ENCODE data around the gene NACC1. TPM values are rescaled to one million over a fixed set of nuclear protein-coding genes. Genes with fewer than 3 reads are reported as not detected.

Gene NACC1
- polyA plus RNA-seq, 12 donors: 11.7 to 37.6 (median 16.0) TPM; not detected in 1

DNA sequence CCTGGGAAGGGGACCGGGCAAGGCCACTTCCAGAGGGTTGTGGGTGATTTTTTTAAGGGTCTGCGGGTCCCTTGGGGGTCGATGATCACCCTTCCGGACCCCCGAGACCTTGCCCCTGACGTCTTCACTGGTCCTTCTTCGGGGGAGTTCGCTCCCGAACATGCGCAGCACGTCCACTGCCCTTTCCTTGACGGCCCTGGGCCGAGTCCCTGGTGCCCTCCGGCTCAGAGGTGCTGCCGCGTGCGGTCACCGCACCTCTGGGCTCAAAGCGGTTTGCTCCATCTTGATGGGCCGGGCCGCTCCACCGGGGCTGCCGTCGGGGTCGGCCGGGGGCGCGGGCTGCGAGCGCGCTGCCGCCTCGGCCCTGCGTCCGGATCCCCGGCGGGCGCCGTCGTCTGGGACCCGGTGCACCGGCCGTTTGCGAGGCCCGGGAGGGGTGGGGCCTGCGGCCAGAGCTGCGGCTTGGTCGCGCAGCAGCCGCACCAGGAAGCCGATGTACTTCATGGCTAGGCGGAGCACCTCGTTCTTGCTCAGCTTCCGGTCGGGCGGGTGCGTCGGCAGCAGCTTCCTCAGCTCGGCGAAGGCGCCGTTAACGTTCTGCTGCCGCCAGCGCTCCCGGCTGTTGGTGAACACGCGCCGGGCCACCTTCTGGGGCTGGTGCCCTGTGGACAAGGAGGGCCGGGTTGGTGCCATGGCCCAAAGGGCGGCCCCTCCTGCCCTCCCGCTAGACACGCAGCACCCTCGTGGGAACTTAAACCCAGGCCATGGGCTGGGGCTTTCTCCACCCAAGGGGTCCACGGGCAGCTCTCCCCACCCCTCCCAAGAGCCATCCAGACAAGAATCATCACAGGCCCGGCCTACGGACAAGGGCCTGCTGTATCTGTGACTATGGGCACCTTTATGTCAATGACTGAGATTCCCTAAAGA, 18.7 kb upstream of the NACC1 start:
- DNase-seq: no peak

DNA sequence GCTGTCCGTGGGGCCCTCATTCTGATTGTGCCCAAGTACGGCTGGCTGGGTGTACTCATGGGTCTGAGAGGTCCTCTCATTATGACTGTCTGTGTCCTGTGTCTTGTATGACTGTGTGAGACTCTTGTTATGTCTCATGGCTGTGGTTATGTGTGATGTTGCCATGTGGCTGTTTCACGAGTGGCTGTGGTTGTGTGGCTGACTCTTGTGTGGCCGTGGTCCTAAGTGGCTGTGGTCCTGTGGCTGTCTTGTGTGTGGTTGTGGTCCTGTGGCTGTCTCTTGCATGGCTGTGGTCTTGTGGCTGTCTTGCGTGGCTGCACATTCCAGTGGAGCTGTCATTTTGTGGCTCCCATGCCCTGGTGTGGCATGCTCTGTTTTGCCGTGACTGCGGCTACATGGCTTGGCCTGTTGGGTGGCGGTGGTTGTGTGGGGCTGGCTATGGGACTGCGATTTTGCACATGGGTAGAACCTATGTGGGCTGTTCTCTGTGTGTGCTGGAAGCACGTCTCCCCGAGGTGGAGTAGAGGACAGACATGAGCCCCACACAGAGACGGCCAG, 18.0 kb upstream of the NACC1 start:
- no peak for DNase-seq

DNA sequence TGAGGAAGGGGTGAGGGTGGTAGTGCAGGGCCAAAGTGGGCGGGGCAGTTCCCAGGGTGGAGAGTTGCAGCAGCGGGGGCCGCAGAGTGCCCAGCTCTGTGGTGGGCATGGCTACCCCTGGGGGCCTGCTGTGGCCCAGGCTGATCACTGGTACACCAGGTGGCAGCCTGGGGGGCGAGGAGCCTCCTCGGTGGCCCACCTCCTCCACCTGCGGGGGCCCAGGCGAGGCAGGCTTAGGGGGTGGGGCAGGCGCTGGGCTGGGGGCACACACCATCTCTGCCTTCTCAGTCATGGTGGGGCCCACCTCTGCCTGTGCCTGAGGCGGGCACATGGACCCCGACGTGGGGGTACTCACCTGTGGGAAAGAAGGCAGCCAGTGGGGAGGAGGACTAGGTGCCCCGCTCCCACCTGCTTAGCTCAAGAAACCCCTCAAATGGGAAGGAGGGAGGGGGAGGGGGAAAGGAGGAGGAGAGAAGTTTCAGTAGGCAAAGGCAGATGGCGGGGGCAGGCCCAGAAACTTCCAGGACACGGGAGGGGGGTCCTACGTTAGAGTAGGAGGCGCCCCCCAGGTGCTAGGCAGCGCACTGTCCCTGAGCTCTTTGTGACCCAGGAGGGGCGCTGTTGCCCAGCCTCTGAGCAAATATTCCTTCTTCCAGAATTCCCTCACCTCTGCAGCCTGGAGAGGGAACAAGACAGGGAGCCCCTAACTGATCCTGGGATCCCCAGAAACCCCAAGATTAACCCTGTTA, 17.0 kb upstream of the NACC1 start:
- no peak for DNase-seq

DNA sequence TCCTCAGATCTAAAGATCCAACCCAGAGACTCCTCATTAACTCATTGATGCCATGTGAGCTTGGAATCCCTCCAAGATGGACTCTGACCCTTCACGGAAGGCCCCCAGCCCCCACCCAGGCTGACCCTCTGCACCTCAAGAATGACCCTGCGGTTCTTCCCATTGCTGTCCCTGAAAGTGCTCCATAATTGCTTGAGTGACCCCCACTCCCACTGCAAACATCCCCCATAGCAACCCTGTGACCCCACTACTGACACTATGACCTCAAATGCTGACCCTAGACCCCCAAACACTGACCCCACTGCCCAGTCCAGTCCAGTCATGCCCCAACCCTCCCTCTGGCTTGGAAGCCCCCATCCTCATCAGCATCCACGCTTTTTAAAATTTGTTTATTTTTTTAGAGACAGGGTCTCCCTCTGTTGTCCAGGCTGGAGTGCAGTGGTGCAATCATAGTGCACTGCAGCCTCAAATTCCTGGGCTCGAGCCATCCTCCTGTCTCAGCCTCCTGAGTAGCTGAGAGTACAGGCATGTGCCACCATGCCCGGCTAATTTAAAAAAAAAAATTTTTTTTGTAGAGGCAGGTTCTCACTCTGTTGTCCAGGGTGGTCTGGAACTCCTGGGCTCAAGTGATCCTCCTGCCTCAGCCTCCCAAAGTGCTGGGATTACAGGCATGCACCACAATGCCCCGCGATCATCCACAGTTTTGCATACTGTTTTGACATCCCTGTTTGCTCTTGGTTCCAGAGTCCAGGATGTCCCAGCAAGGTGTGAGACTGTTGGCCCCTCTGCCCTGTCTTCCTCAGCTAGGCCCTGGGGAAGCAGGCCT, 16.3 kb upstream of the NACC1 start:
- DNase-seq: no peak

DNA sequence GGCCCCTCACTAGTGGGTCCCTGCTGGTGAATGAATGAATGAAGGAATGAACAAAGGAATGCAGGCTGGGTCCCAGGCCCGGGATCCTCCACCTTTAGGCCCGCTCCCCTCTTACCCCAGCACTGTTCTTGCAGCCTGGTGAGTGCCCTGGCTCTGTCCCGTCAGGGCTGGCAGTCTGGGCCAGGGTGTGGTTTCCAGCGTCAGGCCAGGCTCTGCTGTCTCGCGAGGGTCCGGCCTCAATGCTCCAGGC, 15.7 kb upstream of the NACC1 start:
- no peak for DNase-seq

DNA sequence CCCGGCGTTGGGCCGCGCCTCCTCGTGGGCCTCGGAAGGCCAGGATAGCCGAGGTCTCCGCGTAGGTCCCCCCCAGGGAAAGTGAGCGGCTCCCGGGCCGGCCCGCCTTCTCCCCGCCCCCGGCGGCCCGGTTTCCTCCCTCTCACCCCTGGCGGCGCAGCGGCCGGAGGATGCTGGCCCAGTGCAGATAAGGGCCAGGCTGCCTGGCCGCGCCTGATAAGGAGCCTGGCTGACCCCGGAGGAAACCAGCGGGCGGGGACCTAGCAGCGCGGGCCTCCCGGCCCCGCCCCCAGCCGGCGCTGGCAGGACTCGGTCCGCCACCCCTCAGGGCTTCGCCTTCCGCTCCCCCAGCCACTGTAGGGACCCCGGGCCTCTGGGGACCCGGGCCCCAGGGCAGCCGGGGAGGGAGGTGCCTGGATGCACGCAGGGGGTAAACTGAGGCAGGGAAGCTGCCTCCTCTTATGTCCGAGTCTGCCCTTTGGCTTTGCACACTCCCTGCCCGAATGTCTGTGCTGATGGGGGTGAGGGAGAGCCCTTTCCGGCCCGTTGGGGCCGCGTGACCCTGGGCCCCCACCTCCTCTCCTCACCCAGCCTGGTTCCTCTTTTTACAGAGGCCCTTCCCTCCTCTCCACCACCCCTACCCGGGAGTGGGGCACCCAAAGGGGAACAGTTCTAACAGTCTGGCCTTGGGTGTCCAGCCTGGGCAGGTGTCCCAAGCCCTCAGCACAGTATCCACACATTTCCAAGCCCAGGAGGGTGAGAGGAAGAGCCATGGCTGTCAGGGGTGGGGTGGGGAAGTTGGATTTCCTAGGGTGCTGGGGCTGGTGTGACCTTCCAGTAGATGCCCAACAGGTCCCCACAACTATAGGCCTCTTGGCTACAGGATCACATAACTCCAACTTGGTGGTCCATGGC, 15.1 kb upstream of the NACC1 start, which contains the start of gene LYL1:
Gene LYL1 (minus strand): TSS at position 193 of the 915 bp plus-strand sequence. CDS start 1,687 bp downstream, outside the sequence.
- no peak for DNase-seq

DNA sequence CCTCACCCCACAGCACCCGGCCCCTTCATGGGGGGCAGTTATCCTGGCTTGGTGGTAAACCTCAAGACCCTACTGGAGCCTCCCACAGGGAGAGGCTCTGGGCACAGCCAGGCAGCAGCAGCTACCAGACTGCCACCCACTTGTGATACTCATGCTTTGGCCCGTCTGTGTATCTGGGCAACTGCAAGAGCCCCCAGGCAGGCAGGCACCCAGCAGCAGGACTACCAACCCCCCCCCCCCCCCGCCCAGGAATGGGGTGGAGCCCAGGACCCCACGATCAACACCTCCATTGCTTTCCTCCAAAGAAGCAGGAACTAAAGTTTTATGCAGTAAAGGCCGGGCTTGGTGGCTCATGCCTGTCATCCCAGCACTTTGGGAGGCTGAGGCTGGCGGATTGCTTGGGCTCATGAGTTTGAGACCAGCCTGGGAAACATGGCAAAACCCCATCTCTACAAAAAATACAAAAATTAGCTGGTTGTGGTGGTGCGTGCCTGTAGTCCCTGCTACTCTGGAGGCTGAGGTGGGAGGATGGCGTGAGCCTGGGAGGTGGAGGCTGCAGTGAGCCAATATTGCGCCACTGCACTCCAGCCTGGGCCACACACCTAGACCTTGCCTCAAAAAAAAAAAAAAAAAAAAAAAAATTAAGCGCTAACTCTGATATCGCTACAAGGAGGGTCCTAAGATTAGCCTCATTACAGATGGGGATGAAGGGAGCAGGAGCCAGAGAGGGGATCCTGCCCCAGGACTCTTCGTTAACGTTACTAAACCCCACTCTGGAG, 14.3 kb upstream of the NACC1 start:
- DNase-seq: no peak

DNA sequence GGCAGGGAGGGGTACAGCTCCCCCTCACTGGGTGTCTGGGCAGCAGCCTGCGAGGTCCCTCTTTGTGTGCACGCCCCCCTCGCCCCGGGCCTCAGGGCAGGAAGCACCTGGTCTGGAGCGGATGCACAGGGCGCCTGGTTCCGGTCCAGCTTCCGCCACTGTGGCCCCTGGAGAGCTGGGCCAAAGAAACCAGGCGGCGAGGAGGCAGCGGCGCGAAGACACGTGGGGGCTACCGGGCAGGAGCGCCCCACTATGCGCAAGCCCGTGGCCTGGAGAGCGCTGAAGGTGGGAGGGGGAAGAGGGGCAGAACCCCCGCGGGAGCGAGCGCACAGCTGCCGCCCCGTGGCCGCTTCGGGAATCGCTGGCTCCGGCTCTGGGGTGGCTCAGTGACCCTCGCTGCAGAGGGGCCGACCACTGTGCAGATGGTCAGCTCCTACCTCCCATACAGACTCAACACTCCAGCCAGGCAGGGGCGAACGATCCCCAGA, 13.7 kb upstream of the NACC1 start:
- no peak for DNase-seq

DNA sequence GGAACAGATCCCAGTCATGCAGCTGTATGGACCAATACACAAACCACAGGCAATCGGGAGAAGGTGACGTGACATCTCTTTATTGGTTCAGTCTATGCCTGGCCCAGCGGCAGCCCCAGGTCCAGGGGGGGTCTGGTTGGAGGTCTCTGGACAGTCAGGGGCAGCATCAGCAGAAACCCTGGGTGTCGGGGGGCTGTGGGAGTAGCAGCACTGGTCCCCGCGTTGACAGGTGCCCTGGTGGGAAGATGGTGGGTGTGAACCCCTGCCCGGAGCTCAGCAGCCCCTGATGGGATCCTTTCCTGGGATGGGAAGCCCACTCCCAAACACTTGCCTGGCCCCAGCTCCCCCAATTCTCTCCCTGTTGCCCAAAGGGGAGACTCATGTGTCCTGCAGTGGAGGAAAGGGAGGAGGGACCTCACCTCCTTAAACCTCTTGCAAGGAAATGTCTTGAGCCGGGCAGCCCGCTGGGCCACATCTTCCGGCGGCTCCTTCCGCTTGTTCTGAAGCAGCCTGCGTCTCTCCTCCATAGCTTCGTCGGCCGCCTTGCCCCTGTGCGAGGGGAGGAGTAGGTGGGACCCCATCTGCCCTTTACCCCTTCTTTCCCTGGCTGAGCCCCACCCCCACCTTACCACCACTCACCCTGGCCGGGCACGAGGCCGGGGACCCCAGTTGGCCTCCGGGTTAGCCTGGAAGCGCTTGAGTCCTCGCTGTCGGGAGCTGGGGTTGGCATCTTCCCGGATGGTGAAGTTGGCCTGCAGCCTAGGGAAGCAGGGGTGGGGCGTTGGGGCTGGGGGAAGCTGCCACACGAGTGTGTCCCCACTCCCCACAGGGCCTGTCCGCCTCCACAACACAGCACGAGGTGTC, 13.0 kb upstream of the NACC1 start:
- no peak for DNase-seq

DNA sequence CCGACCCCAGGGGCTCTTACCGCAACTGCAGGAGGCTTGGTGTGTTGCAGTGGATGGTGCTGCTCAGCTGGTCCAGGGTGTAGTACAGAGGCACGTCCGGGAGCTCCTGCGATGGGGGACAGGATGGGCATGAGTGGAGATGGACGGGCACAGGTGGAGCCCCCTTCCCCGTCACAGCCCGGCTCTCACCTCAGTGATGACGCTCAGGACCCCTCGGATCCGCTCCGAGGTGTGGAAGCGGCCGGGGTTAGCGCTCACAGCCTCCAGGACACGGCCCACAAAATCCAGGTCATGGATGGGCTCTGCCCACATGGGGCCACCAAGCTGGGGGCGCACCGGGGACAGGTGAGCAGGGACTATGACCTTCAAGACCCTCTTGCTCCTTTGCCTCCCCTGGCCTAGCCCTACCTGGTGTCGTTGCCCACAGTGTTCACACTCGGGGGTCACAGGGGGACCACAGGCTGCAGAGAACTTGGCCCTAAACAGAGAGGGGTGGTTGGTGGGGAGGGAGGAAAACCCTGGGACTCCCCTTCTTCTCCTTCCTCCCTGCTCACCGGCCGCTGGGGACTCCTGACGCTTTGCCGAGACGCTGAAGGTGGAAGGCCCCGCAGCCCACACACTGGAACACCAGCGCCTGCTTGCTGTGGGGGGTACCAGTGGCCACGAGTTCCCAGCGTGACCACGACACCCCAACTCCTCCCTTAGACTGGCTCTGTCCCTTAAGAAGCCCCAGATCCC, 8.5 kb upstream of the NACC1 start:
- DNase-seq: no peak

DNA sequence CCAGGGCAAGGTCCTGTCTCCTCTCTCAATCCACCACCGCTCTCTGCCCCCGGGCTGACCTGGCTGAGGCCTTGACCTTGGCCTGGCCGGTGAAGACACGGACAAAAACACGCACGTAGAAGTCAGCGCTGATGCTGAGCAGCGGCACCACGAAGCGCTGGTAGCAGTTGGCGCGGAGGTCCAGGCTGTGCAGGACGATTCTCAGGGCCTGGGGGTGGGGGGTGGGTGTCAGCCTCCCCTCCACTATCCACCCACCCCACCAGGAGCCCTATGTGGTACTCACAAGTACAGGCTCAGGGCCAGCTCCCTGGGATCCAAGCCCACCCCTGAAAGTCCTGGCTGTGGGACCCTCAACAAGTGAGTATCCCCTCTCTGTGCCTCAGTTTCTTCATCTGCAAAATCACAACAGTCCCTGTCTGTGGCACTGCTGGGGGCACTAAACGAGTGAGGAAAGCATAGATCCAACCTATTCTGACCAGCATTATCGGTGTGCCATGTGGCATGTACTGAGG, 7.9 kb upstream of the NACC1 start:
- no peak for DNase-seq

DNA sequence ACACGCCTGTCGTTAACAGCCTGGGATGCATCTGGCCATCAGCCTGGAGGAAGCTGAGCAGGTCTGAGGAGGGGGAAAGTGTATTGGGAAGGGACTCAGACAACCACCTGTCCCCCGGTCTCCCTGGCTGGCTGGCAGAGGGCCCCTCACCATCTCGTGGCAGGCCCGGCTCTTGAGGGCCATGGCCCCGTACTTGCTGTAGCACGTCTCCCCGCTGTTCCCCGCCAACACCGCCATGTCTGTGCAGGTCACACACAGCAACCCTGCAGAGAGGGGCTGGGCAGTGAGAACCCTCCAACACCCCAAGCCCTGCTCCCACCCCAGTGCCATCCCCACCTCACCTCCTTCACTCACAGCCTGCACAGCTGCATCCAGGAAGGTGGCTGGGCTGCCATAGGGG, 5.5 kb upstream of the NACC1 start:
- no peak for DNase-seq

DNA sequence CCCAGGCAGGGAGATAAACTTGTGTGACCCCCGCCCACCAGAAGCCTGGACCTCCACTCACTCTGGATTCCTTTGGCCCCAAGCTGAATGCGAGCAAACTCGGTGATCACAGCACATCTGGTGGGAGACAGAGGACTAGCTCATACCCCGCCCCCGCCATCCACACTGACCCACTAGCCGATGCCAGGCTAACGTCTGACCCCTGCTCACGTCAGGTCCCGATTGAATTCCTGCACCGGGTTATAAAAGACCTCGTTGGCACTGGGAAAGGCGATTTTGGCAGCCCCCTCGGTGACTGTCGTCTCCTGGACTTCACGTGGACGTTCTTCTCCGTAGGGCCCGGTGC, 2.2 kb upstream of the NACC1 start:
- DNase-seq: no peak

DNA sequence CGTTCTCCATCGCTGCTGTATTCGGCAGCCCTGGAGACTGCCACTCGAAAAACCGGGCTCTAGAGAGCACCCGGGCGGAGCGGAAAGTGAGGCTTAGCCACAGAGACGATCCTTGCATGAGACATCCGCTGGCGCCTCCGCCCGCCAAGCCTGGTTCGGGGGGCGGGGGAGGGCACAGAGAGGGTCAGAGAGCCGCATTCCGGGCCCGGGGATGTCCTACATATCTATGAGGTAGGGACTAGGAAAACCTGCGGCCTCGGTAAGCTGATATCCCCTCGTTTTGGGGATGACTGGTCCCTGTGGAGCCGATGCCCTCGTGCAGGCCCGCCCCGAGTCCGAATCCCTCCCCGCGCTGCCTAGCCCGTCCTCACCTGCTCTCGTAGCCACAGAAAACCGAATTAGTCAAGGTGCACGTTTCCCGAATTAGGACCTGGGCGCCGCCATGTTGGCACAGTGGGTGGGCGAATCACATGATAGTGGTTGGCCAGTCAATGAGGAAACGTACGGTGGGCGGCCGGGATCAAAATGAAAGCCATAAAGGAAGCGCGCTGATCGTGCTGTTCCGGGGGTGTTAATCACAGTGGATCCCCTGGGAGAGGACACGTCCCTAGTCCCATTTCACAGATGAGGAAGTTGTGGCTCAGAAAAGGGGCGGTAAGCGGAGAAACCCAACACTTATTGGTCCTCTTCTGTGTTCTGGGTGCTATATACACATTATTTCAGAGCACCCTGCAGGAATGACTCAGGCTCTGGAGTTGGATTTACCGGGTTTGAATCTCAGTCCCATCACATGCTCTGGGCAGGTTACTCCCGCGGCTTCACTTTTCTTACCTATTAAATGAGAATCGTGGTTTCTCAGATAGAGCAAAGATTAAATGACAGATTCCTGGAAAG, 1.5 kb upstream of the NACC1 start, which contains the start of gene TRMT1:
Gene TRMT1 (minus strand): TSS at position 459 of the 894 bp plus-strand sequence. CDS start 341 bp downstream, at position 118.
- DNase-seq: peak; percentile 93

DNA sequence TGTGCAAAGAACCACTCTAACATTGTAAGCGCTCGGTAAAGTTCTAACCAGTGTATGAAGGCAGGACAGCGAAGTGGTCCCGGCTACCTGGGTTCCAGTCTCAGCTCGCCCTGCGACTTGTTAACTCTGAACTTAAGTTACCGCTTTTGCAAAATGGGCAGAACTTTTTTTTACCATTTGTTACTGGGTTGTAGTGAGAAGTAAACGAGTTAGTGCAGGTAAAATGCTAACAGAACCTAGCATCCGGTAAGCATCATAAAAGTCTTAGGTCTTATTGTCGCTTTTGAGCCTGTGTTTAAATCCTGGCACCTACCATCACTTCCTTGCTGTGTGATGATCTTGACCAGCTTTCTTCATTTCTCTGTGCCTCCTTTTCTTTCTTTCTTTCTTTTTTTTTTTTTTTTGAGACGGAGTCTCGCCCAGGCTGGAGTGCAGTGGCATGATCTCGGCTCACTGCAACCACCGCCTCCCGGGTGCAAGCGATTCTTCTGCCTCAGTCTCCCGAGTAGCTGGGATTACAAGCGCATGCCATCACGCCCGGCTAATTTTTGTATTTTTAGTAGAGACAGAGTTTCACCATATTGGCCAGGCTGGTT, 790 bp upstream of the NACC1 start:
- no peak for DNase-seq
